Thyroid gland (tissue), 4 donors: Measurements from ENCODE around the gene TGM5.

Experiments
- CTCF ChIP-seq, 6 experiments: fragments of 200-600 bp in 3 of 6; fragments of 450-650 bp in 3 of 6; sonication (generic) in 3 of 6; IDR thresholded peaks; one replicate each; pipeline ENCODE4 v1.5.1; 2016 to 2019; ENCODE audit warnings: antibody characterized with exemption in 6 of 6, mild to moderate bottlenecking in 2 of 6, inconsistent platforms in 1 of 6, moderate library complexity in 1 of 6
- POLR2A ChIP-seq, 2 donors: fragments of 450-650 bp; IDR thresholded peaks; one replicate each; pipeline ENCODE4 v1.6.1; 2017; ENCODE audit warnings: antibody characterized with exemption in 2 of 2, mild to moderate bottlenecking in 2 of 2, moderate library complexity in 1 of 2

- no peak for TF ChIP-seq CTCF (IDR thresholded peaks at IDR 0.05)
- TF ChIP-seq POLR2A (IDR thresholded peaks at IDR 0.05) = no peak
Measured at GRCh38 chr15:43246261-43246774, 20.4 kb downstream of the TGM5 start.
